K562 (cell line): ENCODE results near the gene CDC25B. TPM values are rescaled to one million over a fixed set of nuclear protein-coding genes. Genes with fewer than 3 reads are reported as not detected.

ENCODE experiments used
- CTCFL ChIP-seq: IDR thresholded peaks from 2 replicates; pipeline ENCODE4 v1.6.1; 2011; ENCODE audit warnings: borderline replicate concordance, low read depth, mild to moderate bottlenecking, moderate library complexity, low read length; ENCODE audit not compliant: insufficient read depth, poor library complexity, severe bottlenecking
- FOXM1 ChIP-seq, 2 experiments: fragments of 450-650 bp in 1 of 2; sonication (generic) in 1 of 2; formaldehyde crosslinking in 1 of 2; IDR thresholded peaks; 2 replicates each; pipeline versions ENCODE4 v1.6.1 to v1.9.0; 2017 to 2022; ENCODE audit warnings: low read depth in 2 of 2, mild to moderate bottlenecking in 2 of 2, missing genetic modification reagents in 1 of 2, moderate library complexity in 1 of 2
- MED1 ChIP-seq: sonication (generic); formaldehyde crosslinking; IDR thresholded peaks from 2 replicates; pipeline ENCODE4 v1.8.1; 2023; ENCODE audit warnings: missing genetic modification reagents, borderline replicate concordance
- NR2C1 ChIP-seq, 2 experiments: fragments of 450-650 bp; IDR thresholded peaks; 2 replicates each; pipeline ENCODE4 v1.6.1; 2017; ENCODE audit warnings: mild to moderate bottlenecking in 2 of 2, antibody characterized with exemption in 1 of 2, inconsistent platforms in 1 of 2, missing compliant biosample characterization in 1 of 2, missing genetic modification characterization in 1 of 2
- NRF1 ChIP-seq, 2 experiments: fragments of 450-650 bp; IDR thresholded peaks in 1 of 2; conservative IDR thresholded peaks in 1 of 2; 2 replicates each; pipeline ENCODE4 v1.6.1; 2014; ENCODE audit warnings: mild to moderate bottlenecking in 2 of 2
- PRDM10 ChIP-seq: fragments of 450-650 bp; IDR thresholded peaks from 2 replicates; pipeline ENCODE4 v1.6.1; 2018; ENCODE audit not compliant: partially characterized antibody
- SIX5 ChIP-seq, 2 experiments: IDR thresholded peaks; 2 replicates each; pipeline ENCODE4 v1.6.1; 2011; ENCODE audit warnings: low read length in 2 of 2, borderline replicate concordance in 1 of 2, low read depth in 1 of 2, mild to moderate bottlenecking in 1 of 2, moderate library complexity in 1 of 2; ENCODE audit not compliant: insufficient read depth in 1 of 2
- ZNF583 ChIP-seq: fragments of 250-450 bp; sonication (Bioruptor Pico); IDR thresholded peaks from 2 replicates; pipeline ENCODE4 v1.4.0; 2020
- polyA plus RNA-seq, 8 experiments: library from polyadenylated mRNA; depleted of rRNA in 4 of 8; stranded (reverse) in 5 of 8; unstranded in 3 of 8; fragments of >200 nt; fragmentation: Nextera tagmentation in 2 of 8; fragmentation: Illumina TruSeq in 1 of 8; extraction: Ambion mirVana in 2 of 8; extraction: Trizol in 1 of 8; gene quantifications; 2 replicates each; pipeline versions ENCODE4 v1.2.1 to v1.2.3, GENCODE V29; 2011 to 2014; ENCODE audit warnings: inconsistent platforms in 1 of 8, missing spikeins in 1 of 8
- total RNA-seq, 7 experiments: library from RNA; depleted of rRNA in 6 of 7; stranded (reverse); fragments of >200 nt in 6 of 7; fragmentation: Illumina TruSeq in 2 of 7; extraction: Trizol in 2 of 7; gene quantifications; 2 replicates each; pipeline versions ENCODE4 v1.2.1 to v1.2.3, GENCODE V29; 2011 to 2021; ENCODE audit warnings: low replicate concordance in 1 of 7
- TF ChIP-seq, protein P1 (sequence below), 2 experiments: fragments of 450-650 bp; formaldehyde crosslinking in 1 of 2; IDR thresholded peaks; 2 replicates each; pipeline versions ENCODE4 v1.4.0 to v1.6.1; 2014 to 2020; ENCODE audit warnings: mild to moderate bottlenecking in 2 of 2, borderline replicate concordance in 1 of 2, low read depth in 1 of 2

The CDC25B gene
- total and polyA plus RNA-seq, 9 of the 15 experiments (the other 6 are each of a cell fraction or from before 2014, with no cell fraction given): 2.3 to 35.7 (median 9.5) TPM

GRCh38 chr20:3795511-3796468 lies at the start of gene CDC25B (continued):
- TF ChIP-seq SIX5 (IDR thresholded peaks at IDR 0.05; ENCODE audit: borderline replicate concordance in 1 of 2, insufficient read depth in 1 of 2, low read depth in 1 of 2, low read length in 2 of 2): no peak
- TF ChIP-seq NRF1 (conservative IDR thresholded peaks at IDR 0.05 in 1 of 2, IDR thresholded peaks at IDR 0.05 in 1 of 2): peak; percentile 76 to 80
- peak; percentile 32 for TF ChIP-seq PRDM10
- TF ChIP-seq, protein P1, sequence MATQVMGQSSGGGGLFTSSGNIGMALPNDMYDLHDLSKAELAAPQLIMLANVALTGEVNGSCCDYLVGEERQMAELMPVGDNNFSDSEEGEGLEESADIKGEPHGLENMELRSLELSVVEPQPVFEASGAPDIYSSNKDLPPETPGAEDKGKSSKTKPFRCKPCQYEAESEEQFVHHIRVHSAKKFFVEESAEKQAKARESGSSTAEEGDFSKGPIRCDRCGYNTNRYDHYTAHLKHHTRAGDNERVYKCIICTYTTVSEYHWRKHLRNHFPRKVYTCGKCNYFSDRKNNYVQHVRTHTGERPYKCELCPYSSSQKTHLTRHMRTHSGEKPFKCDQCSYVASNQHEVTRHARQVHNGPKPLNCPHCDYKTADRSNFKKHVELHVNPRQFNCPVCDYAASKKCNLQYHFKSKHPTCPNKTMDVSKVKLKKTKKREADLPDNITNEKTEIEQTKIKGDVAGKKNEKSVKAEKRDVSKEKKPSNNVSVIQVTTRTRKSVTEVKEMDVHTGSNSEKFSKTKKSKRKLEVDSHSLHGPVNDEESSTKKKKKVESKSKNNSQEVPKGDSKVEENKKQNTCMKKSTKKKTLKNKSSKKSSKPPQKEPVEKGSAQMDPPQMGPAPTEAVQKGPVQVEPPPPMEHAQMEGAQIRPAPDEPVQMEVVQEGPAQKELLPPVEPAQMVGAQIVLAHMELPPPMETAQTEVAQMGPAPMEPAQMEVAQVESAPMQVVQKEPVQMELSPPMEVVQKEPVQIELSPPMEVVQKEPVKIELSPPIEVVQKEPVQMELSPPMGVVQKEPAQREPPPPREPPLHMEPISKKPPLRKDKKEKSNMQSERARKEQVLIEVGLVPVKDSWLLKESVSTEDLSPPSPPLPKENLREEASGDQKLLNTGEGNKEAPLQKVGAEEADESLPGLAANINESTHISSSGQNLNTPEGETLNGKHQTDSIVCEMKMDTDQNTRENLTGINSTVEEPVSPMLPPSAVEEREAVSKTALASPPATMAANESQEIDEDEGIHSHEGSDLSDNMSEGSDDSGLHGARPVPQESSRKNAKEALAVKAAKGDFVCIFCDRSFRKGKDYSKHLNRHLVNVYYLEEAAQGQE (IDR thresholded peaks at IDR 0.05; ENCODE audit: borderline replicate concordance): 0 out of 2 replicates have a peak, but pooled peaks have one; percentile 9
- TF ChIP-seq, protein P1 (CRISPR knock-in tag; IDR thresholded peaks at IDR 0.05; ENCODE audit: low read depth): no peak
- TF ChIP-seq MED1 (CRISPR knock-in tag): no peak
- TF ChIP-seq FOXM1 (IDR thresholded peaks at IDR 0.05; ENCODE audit: low read depth): peak; percentile 96
- peak; percentile 98; the same call in 1 of the 2 replicates for TF ChIP-seq FOXM1 (CRISPR knock-in tag; IDR thresholded peaks at IDR 0.05; ENCODE audit: low read depth)
- no peak for TF ChIP-seq ZNF583 (CRISPR knock-in tag)
- peak; percentile 37 for TF ChIP-seq CTCFL
- 0 out of 2 replicates have a peak, but pooled peaks have one; percentile 25 for TF ChIP-seq NR2C1 (IDR thresholded peaks at IDR 0.05)
- peak; percentile 47; the same call in 1 of the 2 replicates for TF ChIP-seq NR2C1 (tag; IDR thresholded peaks at IDR 0.05)
